Measurements from ENCODE around the gene CCDC154.

GRCh38 chr16:1455190-1456171 is 11.1 kb upstream of the CCDC154 start:
- no peak for TF ChIP-seq CTCF (IDR thresholded peaks at IDR 0.05 in 2 of 3, conservative IDR thresholded peaks at IDR 0.05 in 1 of 3; ENCODE audit: control insufficient read depth in 2 of 3, extremely low read depth in 1 of 3, insufficient read depth in 1 of 3, low read depth in 3 of 3, low read length in 3 of 3)
- no peak for TF ChIP-seq BMI1 (IDR thresholded peaks at IDR 0.05; ENCODE audit: borderline replicate concordance)
- no peak for TF ChIP-seq EP300 (IDR thresholded peaks at IDR 0.05; ENCODE audit: borderline replicate concordance in 1 of 2, control insufficient read depth in 1 of 2, low read depth in 2 of 2, low read length in 2 of 2)
- TF ChIP-seq BHLHE40 (IDR thresholded peaks at IDR 0.05; ENCODE audit: borderline replicate concordance in 1 of 2, low read depth in 2 of 2, low read length in 1 of 2) = no peak
- TF ChIP-seq EZH2 (IDR thresholded peaks at IDR 0.05; ENCODE audit: borderline replicate concordance, control insufficient read depth, low read depth, low read length) = no peak
- TF ChIP-seq SIN3A (IDR thresholded peaks at IDR 0.05; ENCODE audit: low read depth, low read length) = no peak
- no peak for TF ChIP-seq ZNF687 (IDR thresholded peaks at IDR 0.05)
- no peak for TF ChIP-seq POLR2A (IDR thresholded peaks at IDR 0.05; ENCODE audit: low read depth, low read length)
- TF ChIP-seq PAX5 (IDR thresholded peaks at IDR 0.05; ENCODE audit: borderline replicate concordance, low read depth, low read length) = no peak
- no peak for TF ChIP-seq RAD51 (IDR thresholded peaks at IDR 0.05)
- TF ChIP-seq HCFC1 (IDR thresholded peaks at IDR 0.05; ENCODE audit: low read length) = no peak
- TF ChIP-seq PAX8 (IDR thresholded peaks at IDR 0.05) = no peak
- no peak for TF ChIP-seq ZNF217 (IDR thresholded peaks at IDR 0.05)

Data from GM12878 (cell line).